Retinal pigment epithelial cell (primary cell): ENCODE results near the gene AK4.

Experiments used
- DNase-seq: peaks from one replicate; pipeline ENCODE4 v3.0.0-alpha.2; 2010; ENCODE audit warnings: low read depth
- H3K4me3 ChIP-seq: 2 replicates; pipeline ENCODE4 v1.5.1; 2011; ENCODE audit warnings: mild to moderate bottlenecking, low read length, control low read depth, moderate library complexity
- CTCF ChIP-seq: conservative IDR thresholded peaks from 2 replicates; pipeline ENCODE4 v1.5.1; 2011; ENCODE audit warnings: low read depth, low read length, control low read depth, inconsistent platforms

Gene AK4

GRCh38 chr1:65255035-65255655, 107.1 kb downstream of the AK4 start:
- TF ChIP-seq CTCF: no peak
- no peak for DNase-seq
- H3K4me3 ChIP-seq: peak overlapping the region; percentile 76

DNA sequence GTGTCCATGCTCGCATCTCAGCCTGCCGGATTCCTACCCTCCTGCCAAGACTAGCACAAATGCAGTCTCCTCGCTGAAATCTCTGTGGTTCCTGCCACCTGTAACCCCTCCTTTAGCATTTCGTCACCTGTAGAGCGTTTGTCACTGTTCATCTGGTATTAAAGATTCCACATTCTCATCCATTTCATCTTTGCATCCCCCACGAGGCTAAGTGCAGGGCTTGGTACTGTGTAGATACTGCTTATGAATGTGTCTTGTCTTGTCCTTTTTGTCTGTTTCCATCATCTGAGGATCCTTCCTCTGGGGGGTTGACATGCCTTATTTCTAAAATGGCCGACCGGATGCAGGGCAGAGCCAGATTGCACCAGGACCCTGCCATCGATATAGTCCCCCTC, 107.7 kb downstream of the AK4 start:
- peak overlapping the region; percentile 76 for H3K4me3 ChIP-seq
- no peak for DNase-seq
- TF ChIP-seq CTCF: no peak

- no peak for TF ChIP-seq CTCF
- H3K4me3 ChIP-seq: no peak overlapping the region
- DNase-seq: no peak
Measured at GRCh38 chr1:65256860-65257708, 109.1 kb downstream of the AK4 start.

- no peak for DNase-seq
- no peak for TF ChIP-seq CTCF
- no peak overlapping the region for H3K4me3 ChIP-seq
Measured at GRCh38 chr1:65258106-65258505, 110.1 kb downstream of the AK4 start.

GRCh38 chr1:65259816-65260215, 111.8 kb downstream of the AK4 start:
- no peak for DNase-seq
- TF ChIP-seq CTCF: no peak

DNA sequence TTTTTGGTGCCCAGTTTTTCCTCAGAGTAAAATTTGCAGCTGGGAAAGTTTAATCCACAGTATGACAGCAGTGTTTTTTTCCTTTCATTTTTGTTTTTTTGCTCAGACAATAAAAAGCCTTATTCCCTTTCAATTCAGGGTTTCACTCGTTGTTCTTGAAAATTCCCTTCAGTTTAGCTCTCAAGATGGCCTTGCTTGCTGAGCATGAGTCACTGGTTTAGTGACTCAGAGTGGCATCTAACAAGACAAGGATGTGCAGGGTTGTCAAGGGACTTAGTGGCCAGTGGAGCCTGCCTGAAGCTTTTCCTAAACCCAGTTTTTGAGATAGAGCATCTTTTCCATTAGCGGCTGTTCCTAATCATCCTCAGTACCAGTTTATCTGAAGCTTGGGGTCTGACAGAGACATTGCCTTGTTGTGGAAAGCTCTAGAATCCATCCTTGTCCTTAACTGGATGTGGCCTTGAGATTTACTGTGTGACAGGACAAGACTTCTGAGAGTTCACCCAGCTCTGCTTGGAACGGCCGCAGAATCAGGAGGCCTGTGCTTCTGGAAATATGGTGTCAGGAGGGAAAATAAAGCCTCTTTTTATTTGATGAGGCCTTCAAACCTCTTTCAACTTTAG, 113.0 kb downstream of the AK4 start:
- H3K4me3 ChIP-seq: no peak overlapping the region
- no peak for DNase-seq
- TF ChIP-seq CTCF: no peak

More at GRCh38 chr1:65259816-65260215, 111.8 kb downstream of the AK4 start:
- H3K4me3 ChIP-seq: no peak overlapping the region

GRCh38 chr1:65263286-65263685, 115.3 kb downstream of the AK4 start:
- DNase-seq: no peak
- no peak overlapping the region for H3K4me3 ChIP-seq
- no peak for TF ChIP-seq CTCF
